DMS53 treated with DMSO at 0.1 percent for 48 hours (cell line): ENCODE results near the gene ZDHHC8.
"Not testable (repeated sequence)": the region's sequence is repeated elsewhere in the genome, so short reads cannot be mapped to it uniquely, and the experiment has no call there.

ENCODE experiments used
- DNase-seq: peaks from one replicate; lab custom pipeline; 2025; ENCODE audit not compliant: unreplicated experiment; lab: John Stamatoyannopoulos, UW

ZDHHC8 gene

GRCh38 chr22:20157430-20158183 lies 26.0 kb downstream of the ZDHHC8 start:
- DNase-seq = no peak

- no peak for DNase-seq
Measured at GRCh38 chr22:20158391-20159036, 26.9 kb downstream of the ZDHHC8 start.

DNA sequence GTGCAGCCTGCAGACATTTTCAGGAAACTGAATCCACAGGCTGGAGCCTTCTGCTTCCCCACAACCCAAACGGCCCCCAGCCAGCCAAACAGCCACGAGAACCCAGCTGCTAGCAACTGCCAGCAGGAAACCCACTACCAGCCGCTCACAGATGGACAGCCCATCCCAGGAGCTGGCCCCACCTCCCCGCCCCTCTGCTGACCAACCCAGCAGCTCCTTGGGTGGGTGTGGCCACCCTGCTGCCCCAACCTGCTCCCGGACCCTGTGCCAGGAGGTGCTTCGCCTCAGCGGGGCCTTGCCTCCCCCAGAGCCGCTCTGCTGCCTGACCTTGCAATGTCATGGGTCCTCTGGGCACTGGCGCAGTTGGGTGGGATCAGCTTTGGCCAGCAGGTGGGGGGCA lies 27.5 kb downstream of the ZDHHC8 start:
- no peak for DNase-seq

DNA sequence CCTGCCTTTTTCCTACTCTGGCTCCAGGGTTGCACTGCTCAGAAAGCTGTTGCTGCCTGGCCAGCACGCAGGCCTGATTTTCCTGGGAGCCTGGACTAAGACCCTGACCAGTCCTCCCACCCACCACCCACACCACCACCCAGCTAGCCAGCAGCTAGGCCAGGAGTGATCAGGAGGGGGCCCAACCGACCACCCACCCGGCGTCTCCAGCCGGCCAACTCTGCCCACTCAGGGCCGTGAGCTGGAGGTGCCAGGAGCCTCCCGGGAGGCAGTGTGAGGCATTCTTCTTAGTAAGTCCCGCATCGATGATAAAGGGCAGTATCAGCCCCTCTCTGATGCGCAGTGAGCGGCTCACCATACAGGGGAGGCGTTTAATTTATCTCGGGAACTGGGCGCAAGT lies 27.9 kb downstream of the ZDHHC8 start:
- DNase-seq = not testable (repeated sequence)

- no peak for DNase-seq
Measured at GRCh38 chr22:20160041-20160440, 28.4 kb downstream of the ZDHHC8 start.

DNA sequence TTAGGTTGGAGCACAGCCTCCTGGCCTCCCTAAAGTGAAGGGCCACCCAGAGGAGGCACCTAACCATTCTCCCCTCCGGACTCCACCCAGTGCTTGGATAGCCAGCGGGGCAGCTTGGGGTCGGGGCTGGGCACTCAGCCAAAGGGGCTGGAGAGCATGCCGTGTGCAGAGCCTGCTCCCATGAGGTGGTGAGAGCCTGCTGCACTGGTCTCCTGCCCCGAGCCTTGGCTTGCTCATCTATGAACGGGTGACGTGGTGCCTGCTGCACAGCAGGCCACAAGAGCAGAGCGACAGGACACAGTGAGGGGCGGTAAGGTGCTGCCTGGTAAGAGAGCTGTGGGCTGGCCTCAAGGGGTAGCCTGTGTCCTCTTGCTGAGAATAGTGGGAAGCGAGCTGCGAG lies 33.3 kb downstream of the ZDHHC8 start:
- no peak for DNase-seq

- no peak for DNase-seq
Measured at GRCh38 chr22:20165421-20165820, 33.8 kb downstream of the ZDHHC8 start.

GRCh38 chr22:20165913-20166312 lies 34.3 kb downstream of the ZDHHC8 start:
- no peak for DNase-seq

DNA sequence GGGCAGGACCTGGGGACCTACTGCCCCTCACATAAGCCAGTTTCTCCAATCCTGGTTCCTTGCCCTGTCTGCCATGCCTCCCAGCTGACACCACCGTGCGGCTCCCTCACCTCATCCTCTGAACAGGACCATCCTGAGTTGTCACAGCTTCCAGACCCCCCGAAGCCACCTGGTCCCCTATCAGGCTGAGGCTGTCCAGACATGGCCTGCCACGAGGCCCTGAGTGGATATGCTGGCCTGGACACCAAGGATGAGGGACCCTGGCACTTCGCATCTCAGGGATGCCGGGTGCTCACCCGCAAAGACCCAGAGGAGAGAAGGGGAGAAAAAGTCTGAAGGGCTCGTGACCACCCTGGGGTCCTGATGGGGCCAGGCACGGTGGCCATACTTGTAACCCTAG lies 35.1 kb downstream of the ZDHHC8 start:
- DNase-seq = no peak

DNA sequence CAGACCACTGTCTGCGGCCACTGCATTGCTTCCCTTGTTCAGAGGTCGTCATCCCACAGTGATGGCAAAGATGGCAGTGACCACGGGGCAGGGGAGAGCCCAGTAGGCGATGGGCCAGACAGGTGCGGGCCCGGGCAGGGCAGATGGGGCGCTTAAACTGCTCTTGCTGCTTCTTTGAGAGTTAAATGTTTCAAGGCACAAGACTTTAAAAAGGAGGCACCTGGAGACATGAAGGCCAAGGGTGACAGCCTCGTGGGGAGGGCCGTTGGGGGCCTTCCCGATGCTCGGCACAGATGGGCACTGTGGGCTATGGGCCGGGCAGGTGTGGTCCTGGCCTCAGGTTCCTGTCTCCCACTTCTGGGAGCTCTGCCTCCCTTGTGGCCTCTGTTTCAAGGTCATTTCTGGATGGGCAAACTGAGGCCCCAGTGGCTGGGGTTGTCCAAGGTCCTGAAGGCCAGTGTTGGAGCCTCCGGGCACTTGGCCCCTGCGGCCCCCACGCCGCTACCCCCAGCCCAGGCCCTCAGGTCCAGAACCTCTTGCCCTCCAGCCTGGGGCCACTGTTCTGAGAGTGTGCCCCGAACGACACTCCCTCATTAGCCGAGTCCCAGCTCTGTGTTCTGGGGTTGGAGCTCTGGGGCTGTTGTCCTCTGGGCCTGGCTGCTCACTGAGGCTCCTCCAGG lies 36.2 kb downstream of the ZDHHC8 start:
- DNase-seq = no peak

DNA sequence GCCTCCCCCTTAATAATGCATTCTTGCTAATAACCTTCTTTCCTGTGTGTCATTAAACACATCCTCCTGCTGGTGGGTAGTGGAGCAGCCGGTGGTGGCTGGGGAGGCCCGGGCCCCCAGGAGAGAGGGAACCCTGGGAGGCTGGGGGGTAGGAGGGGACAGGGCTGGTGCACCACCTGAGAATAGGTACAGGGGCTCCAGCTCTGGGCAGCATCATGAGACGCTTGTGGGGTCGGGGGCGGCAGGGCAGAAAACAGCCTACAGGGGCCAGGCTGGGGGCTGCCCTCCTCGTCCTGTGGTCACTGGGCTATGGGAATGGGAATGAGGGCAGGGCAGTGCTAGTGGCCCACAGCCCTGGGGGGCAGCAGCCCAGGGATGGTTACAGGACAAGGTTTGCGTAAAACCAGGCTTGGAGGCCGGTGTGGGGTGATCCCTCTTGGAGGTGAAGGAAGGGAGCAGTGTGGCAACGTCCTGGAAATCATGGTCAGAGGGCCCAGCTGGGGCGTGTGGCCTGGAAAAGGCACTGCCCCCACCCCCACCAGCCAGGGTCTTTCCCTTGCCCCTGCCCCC lies 37.7 kb downstream of the ZDHHC8 start:
- DNase-seq = no peak

- DNase-seq = no peak
Measured at GRCh38 chr22:20170170-20170569, 38.6 kb downstream of the ZDHHC8 start.

DNA sequence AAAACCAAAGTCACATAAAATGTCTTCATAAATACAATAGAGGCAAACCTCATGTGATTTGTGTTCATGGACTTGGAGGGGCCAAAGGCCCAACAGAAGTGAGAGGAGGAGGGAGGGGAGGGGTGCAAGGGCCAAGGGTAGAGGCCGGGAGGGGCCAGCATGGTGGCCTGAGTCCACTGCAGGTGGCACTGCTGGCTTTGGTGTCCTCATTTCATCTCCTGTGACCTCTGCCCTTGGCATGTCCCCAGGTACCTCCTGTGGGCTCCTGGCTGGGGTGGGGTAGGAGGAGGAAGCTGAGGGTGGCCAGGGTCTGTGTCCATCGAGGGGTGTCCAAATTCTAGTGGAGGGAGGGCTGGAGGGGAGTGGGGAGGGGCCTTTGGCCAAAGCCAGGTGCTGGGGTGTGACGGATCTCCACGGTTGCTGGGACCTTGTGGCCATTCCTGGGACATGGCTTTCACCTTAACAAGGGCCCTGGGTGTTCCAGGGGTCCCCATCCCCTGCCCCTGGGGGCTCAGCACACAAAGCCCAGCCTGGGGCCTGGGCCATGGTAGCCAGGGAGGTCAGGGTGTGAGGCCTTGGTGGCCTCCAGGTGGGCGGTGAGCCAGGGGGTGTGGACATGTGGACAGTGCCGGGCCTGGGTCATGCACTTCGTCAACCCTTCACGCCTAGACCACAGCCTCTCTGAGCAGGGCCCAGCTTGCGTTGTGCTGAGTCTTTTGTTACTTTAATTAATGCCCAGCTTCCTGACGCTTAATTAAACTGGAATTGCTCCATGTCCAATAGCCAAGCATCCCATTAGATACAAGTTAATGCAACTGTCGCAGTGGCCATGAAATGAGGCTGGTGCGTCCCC lies 39.9 kb downstream of the ZDHHC8 start:
- DNase-seq = no peak

- DNase-seq = no peak
Measured at GRCh38 chr22:20172141-20172613, 40.6 kb downstream of the ZDHHC8 start.

GRCh38 chr22:20173246-20173645 lies 41.6 kb downstream of the ZDHHC8 start:
- no peak for DNase-seq

DNA sequence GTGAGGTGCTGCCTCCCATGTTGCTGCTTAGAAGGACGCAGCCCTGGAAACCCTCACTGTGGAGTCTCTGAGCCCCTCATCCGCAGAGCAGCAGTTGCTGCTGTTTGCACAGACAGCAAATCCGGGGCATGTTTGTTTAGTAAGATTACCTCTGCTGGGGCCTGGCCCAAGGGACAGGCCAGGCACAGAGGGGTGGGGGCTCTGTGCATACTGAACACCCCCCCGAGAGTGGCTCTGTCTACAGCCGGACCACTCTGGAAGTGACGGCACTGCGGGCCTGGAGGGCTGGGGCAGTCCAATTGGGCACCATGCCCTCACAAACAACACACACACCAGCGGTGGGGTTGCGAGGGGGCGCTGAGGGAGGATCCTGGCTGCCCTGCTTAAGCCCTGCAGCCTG lies 42.2 kb downstream of the ZDHHC8 start:
- DNase-seq = no peak

DNA sequence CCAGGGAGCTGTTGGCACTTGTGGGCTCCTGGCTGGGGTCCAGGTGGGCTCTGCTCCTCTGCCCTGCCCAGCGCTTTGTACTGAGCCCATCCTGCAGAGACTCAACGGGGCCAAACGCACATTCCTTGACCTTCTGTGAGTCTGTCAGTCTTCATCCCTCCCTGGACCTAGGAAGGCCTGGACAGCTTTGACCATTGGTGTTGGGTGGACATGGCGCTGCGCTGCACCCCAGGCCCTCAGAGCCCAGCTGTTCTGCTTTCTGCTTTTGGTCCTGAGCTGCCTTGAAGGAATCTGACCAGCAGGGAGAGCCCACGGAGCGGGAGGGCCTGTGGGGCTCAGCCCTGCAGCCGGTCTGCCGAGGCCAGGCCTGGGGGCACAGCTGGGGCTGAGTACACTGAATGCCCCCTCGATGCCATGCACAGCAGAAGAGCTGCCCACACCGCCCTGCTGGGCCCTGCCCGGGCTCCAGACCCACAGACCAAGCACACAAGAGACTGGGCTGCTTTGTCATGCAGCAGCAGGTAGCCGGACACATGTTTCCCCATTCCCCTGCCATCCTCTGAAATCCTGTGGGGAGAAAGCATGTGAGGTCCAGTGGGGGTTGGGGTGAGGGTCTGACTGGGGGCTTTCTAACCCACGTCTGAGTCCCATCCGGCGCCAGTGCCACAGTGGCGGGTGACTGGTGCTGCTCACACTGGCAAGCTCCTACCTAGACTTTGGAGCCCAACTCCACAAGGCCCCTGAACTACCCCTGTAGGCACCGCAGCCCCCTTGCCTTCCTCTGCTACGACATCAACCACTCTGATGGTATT lies 43.4 kb downstream of the ZDHHC8 start:
- DNase-seq = no peak

DNA sequence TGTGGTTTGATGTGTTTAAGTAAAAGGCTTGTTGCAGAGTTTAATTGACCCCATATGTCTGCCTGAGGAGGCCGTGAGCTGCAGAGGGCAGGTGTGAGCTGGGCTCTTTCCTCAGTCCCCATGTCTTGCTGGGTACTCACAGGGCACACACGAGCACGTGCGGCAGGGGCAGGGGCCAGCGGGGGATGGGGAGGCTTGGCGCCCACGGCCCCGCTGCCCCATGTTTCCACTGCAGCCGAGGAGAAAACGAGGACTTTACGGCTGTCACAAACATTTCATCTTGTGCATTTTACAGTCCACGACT lies 43.9 kb downstream of the ZDHHC8 start:
- no peak for DNase-seq

DNA sequence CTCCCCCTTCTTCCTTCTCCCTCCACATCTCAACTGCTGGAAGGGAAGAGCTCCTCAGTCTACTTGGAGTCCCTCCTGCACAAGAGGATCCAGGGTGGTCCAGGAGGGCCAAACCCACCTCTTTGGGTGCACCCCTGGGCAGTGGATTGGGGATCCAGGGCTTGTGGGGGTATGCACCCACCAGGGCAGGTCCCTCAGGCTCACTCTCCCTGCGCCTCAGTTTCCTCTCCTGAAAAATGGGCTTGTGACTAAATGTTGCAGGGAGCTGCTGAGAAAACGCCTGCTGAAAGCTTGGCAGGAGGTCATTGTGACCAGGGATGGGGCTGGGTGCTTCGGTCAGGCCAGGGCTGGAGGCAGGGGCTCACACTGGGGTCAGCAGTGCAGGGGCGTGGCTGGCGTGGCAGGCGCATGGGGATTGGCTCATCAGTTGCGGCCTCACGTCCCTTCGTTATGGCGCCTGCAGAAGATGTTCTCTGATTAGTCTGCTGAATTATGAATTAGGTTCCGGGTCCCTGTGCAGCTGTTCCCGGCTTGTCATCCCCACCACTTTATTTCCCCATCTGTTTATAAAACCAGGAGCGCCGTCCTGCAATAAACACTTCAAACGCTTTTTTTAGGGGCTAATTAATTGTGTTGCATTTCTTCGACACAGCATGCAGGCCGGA lies 44.9 kb downstream of the ZDHHC8 start:
- DNase-seq = no peak
